ENCODE measurements around the gene CA10. TPM values are rescaled to one million over a fixed set of nuclear protein-coding genes. Genes with fewer than 3 reads are reported as not detected.

Gene CA10
- total and polyA plus RNA-seq, 2 donors (not counting 1 experiment from before 2014, with no cell fraction given), result not detected

- H3K27me3 Mint-ChIP-seq, result no peaks in the 10 kb centered on the region
- H4K20me1 ChIP-seq (ENCODE audit: control insufficient read depth, insufficient read depth, low read length, poor library complexity, severe bottlenecking), result no peaks in the 10 kb centered on the region
- no peaks in the 10 kb centered on the region for H3K79me2 ChIP-seq (ENCODE audit: control insufficient read depth, insufficient read depth, low read length)
- H3K4me3 Mint-ChIP-seq, result no peak overlapping the region
- DNase-seq, result no peak
- no peak overlapping the region for H3K27ac ChIP-seq (ENCODE audit: low read length in 2 of 2)
- H2AFZ ChIP-seq (ENCODE audit: insufficient read depth, low read depth, low read length, poor library complexity, severe bottlenecking), result no peak overlapping the region
- H3K4me1 ChIP-seq (ENCODE audit: control insufficient read depth in 2 of 2, insufficient read depth in 2 of 2, low read length in 2 of 2), result no peaks in the 10 kb centered on the region
- H3K27me3 ChIP-seq (replicated peaks in 1 of 4; ENCODE audit: control extremely low read depth in 1 of 4, control insufficient read depth in 3 of 4, insufficient read depth in 4 of 4, low read length in 3 of 4), result no peaks in the 10 kb centered on the region
- H3K27ac Mint-ChIP-seq, result no peak overlapping the region
- ChIA-PET CTCF (no interaction called here), POLR2A (no interaction called here)
- no peak overlapping the region for H3K9ac ChIP-seq (ENCODE audit: low read length)
- H3K36me3 ChIP-seq (replicated peaks in 1 of 2; ENCODE audit: control extremely low read depth in 1 of 2, control insufficient read depth in 1 of 2, extremely low read depth in 1 of 2, insufficient read depth in 2 of 2, low read length in 1 of 2), result no peaks in the 10 kb centered on the region
- H3K9me3 ChIP-seq (ENCODE audit: control extremely low read depth in 1 of 3, control insufficient read depth in 2 of 3, insufficient read depth in 1 of 3, low read length in 2 of 3), result no peaks in the 10 kb centered on the region
- intact Hi-C loops (cut with micrococcal nuclease), result no loop called here
- no peak for TF ChIP-seq CTCF (IDR thresholded peaks at IDR 0.05)
- H3K9me3 Mint-ChIP-seq (ENCODE audit: insufficient read depth), result no peaks in the 10 kb centered on the region
- H3K4me1 Mint-ChIP-seq, result no peaks in the 10 kb centered on the region
- no peak overlapping the region for H3K4me2 ChIP-seq (replicated peaks; ENCODE audit: low read depth, low read length, poor library complexity, severe bottlenecking)
- ATAC-seq (ENCODE audit: low read depth), result no peak
- no peak overlapping the region for H3K4me3 ChIP-seq (ENCODE audit: control extremely low read depth in 1 of 5, extremely low read depth in 1 of 5, insufficient read depth in 1 of 5, low read depth in 2 of 5, low read length in 4 of 5)
These were observed 122.1 kb downstream of the CA10 start for GRCh38 chr17:52036416-52036815.

GRCh38 chr17:52035336-52035915 is 123.1 kb downstream of the CA10 start:
- CTCF ChIA-PET, result no interaction called here
- no peaks in the 10 kb centered on the region for H3K4me1 Mint-ChIP-seq
- no peak for DNase-seq

More at GRCh38 chr17:52035336-52035915, 123.1 kb downstream of the CA10 start:
- Histone ChIP-seq H3K27me3 (replicated peaks in 1 of 4; ENCODE audit: control extremely low read depth in 1 of 4, control insufficient read depth in 3 of 4, insufficient read depth in 4 of 4, low read length in 3 of 4) (no peaks in the 10 kb centered on the region), H3K79me2 (ENCODE audit: control insufficient read depth, insufficient read depth, low read length) (no peaks in the 10 kb centered on the region), H3K9me3 (ENCODE audit: control extremely low read depth in 1 of 3, control insufficient read depth in 2 of 3, insufficient read depth in 1 of 3, low read length in 2 of 3) (no peaks in the 10 kb centered on the region), H3K4me2 (replicated peaks; ENCODE audit: low read depth, low read length, poor library complexity, severe bottlenecking) (no peak overlapping the region), H3K4me1 (ENCODE audit: control insufficient read depth in 2 of 2, insufficient read depth in 2 of 2, low read length in 2 of 2) (no peaks in the 10 kb centered on the region), H3K9ac (ENCODE audit: low read length) (no peak overlapping the region), H3K27ac (ENCODE audit: low read length in 2 of 2) (no peak overlapping the region), H3K36me3 (replicated peaks in 1 of 2; ENCODE audit: control extremely low read depth in 1 of 2, control insufficient read depth in 1 of 2, extremely low read depth in 1 of 2, insufficient read depth in 2 of 2, low read length in 1 of 2) (no peaks in the 10 kb centered on the region), H3K4me3 (ENCODE audit: control extremely low read depth in 1 of 5, extremely low read depth in 1 of 5, insufficient read depth in 1 of 5, low read depth in 2 of 5, low read length in 4 of 5) (no peak overlapping the region), H4K20me1 (ENCODE audit: control insufficient read depth, insufficient read depth, low read length, poor library complexity, severe bottlenecking) (no peaks in the 10 kb centered on the region), H2AFZ (ENCODE audit: insufficient read depth, low read depth, low read length, poor library complexity, severe bottlenecking) (no peak overlapping the region)
- Mint-ChIP-seq H3K4me3 (no peak overlapping the region), H3K9me3 (ENCODE audit: insufficient read depth) (no peaks in the 10 kb centered on the region), H3K27me3 (no peaks in the 10 kb centered on the region), H3K27ac (no peak overlapping the region)
- ATAC-seq (ENCODE audit: low read depth), result no peak
- intact Hi-C loops (cut with micrococcal nuclease), result no loop called here
- TF ChIP-seq CTCF (IDR thresholded peaks at IDR 0.05), result no peak
- no peak for TF ChIP-seq EZH2 (IDR thresholded peaks at IDR 0.05; ENCODE audit: borderline replicate concordance, insufficient read depth, low read depth, low read length, poor library complexity, severe bottlenecking)
- WGBS (ENCODE audit: insufficient coverage), result 83% methylated on average over 1 of the region's 6 CpGs
- POLR2A ChIA-PET, result no interaction called here
